H9 (cell line): ENCODE results near the gene HM13. TPM values are rescaled to one million over a fixed set of nuclear protein-coding genes. Genes with fewer than 3 reads are reported as not detected.

ENCODE experiments used
- DNase-seq: peaks from one replicate; pipeline ENCODE4 v3.0.0-alpha.2; 2017
- H2AFZ ChIP-seq: one replicate; pipeline ENCODE4 v1.6.1; 2013; ENCODE audit warnings: mild to moderate bottlenecking, low read length, control low read depth, moderate library complexity
- H2AK5ac ChIP-seq: 2 replicates; pipeline ENCODE4 v1.6.1; 2013; ENCODE audit warnings: low read length, control low read depth, mixed read lengths; ENCODE audit not compliant: insufficient read length
- H2BK120ac ChIP-seq: one replicate; pipeline ENCODE4 v1.6.1; 2013; ENCODE audit warnings: low read depth, mild to moderate bottlenecking, low read length, control low read depth, inconsistent platforms; ENCODE audit not compliant: poor library complexity, severe bottlenecking
- H2BK12ac ChIP-seq: 2 replicates; pipeline ENCODE4 v1.6.1; 2013; ENCODE audit warnings: low read length, control low read depth, mixed read lengths, low read depth; ENCODE audit not compliant: insufficient read length
- H2BK15ac ChIP-seq: 2 replicates; pipeline ENCODE4 v1.6.1; 2013; ENCODE audit warnings: low read depth, low read length, control low read depth
- H2BK20ac ChIP-seq: one replicate; pipeline ENCODE4 v1.6.1; 2013; ENCODE audit warnings: low read depth, mild to moderate bottlenecking, low read length, control low read depth, inconsistent platforms; ENCODE audit not compliant: poor library complexity, severe bottlenecking
- H2BK5ac ChIP-seq: 2 replicates; pipeline ENCODE4 v1.6.1; 2013; ENCODE audit warnings: low read length, control low read depth, mixed read lengths; ENCODE audit not compliant: insufficient read length
- H3K14ac ChIP-seq: 2 replicates; pipeline ENCODE4 v1.6.1; 2013; ENCODE audit warnings: low read length, control low read depth; ENCODE audit not compliant: insufficient read depth
- H3K18ac ChIP-seq: 2 replicates; pipeline ENCODE4 v1.6.1; 2013; ENCODE audit warnings: low read depth, mild to moderate bottlenecking, mixed read lengths, low read length, control low read depth; ENCODE audit not compliant: insufficient read length
- H3K23ac ChIP-seq: 2 replicates; pipeline ENCODE4 v1.6.1; 2013; ENCODE audit warnings: low read length, control low read depth, mixed read lengths, low read depth; ENCODE audit not compliant: insufficient read length
- H3K23me2 ChIP-seq: 2 replicates; pipeline ENCODE4 v1.6.1; 2013; ENCODE audit warnings: low read depth, mild to moderate bottlenecking, mixed read lengths, low read length, control low read depth; ENCODE audit not compliant: insufficient read length, poor library complexity, severe bottlenecking
- H3K27ac ChIP-seq: 2 replicates; pipeline ENCODE4 v1.5.1; 2013; ENCODE audit warnings: low read length, control low read depth, mixed read lengths, low read depth; ENCODE audit not compliant: insufficient read length
- H3K27me3 ChIP-seq: 2 replicates; pipeline ENCODE4 v1.6.1; 2013; ENCODE audit warnings: low read length, control low read depth, inconsistent platforms; ENCODE audit not compliant: insufficient read depth
- H3K4ac ChIP-seq: 2 replicates; pipeline ENCODE4 v1.6.1; 2013; ENCODE audit warnings: low read depth, mild to moderate bottlenecking, control low read depth, inconsistent platforms, low read length, moderate library complexity
- H3K4me1 ChIP-seq: 2 replicates; pipeline ENCODE4 v1.6.1; 2013; ENCODE audit warnings: low read length, control low read depth, inconsistent platforms; ENCODE audit not compliant: insufficient read depth
- H3K4me2 ChIP-seq: 2 replicates; pipeline ENCODE4 v1.6.1; 2013; ENCODE audit warnings: low read length, control low read depth, mixed read lengths; ENCODE audit not compliant: insufficient read length, insufficient read depth
- H3K56ac ChIP-seq: 2 replicates; pipeline ENCODE4 v1.6.1; 2013; ENCODE audit warnings: low read depth, mild to moderate bottlenecking, mixed read lengths, low read length, control low read depth; ENCODE audit not compliant: insufficient read length
- H3K79me1 ChIP-seq: 2 replicates; pipeline ENCODE4 v1.6.1; 2013; ENCODE audit warnings: low read depth, mild to moderate bottlenecking, moderate library complexity, low read length, control low read depth, inconsistent platforms; ENCODE audit not compliant: insufficient read depth, poor library complexity, severe bottlenecking
- H3K79me2 ChIP-seq: 2 replicates; pipeline ENCODE4 v1.6.1; 2013; ENCODE audit warnings: low read length, control low read depth, inconsistent platforms; ENCODE audit not compliant: insufficient read depth
- H3K9ac ChIP-seq: 2 replicates; pipeline ENCODE4 v1.6.1; 2013; ENCODE audit warnings: low read length, control low read depth, mixed read lengths; ENCODE audit not compliant: insufficient read length; ENCODE audit errors: extremely low read depth
- H3K9me3 ChIP-seq: one replicate; pipeline ENCODE4 v1.6.1; 2013; ENCODE audit warnings: low read depth, low read length, inconsistent platforms; ENCODE audit not compliant: control insufficient read depth
- H3T11ph ChIP-seq: one replicate; pipeline ENCODE4 v1.6.1; 2013; ENCODE audit warnings: mild to moderate bottlenecking, low read length, control low read depth, inconsistent platforms
- H4K20me1 ChIP-seq: one replicate; pipeline ENCODE4 v1.6.1; 2013; ENCODE audit not compliant: control insufficient read depth, insufficient read length, insufficient read depth
- H4K5ac ChIP-seq: 2 replicates; pipeline ENCODE4 v1.6.1; 2013; ENCODE audit warnings: low read depth, mild to moderate bottlenecking, mixed read lengths, low read length, control low read depth; ENCODE audit not compliant: insufficient read length
- H4K8ac ChIP-seq: replicated peaks from 2 replicates; pipeline ENCODE4 v1.6.1; 2013; ENCODE audit warnings: low read length, control low read depth, mixed read lengths, low read depth; ENCODE audit not compliant: insufficient read length
- H4K91ac ChIP-seq: 2 replicates; pipeline ENCODE4 v1.6.1; 2013; ENCODE audit warnings: low read depth, mild to moderate bottlenecking, moderate library complexity, mixed read lengths, low read length, control low read depth; ENCODE audit not compliant: insufficient read length
- H3K27ac Mint-ChIP-seq, 3 experiments: 2 replicates in 2 of 3; 3 replicates in 1 of 3; pipeline ENCODE4 v1.8.0; 2020 to 2021; ENCODE audit warnings: mixed read lengths in 3 of 3, mild to moderate bottlenecking in 1 of 3, moderate library complexity in 1 of 3
- H3K27me3 Mint-ChIP-seq: 2 replicates; pipeline ENCODE4 v1.8.0; 2021; ENCODE audit warnings: low read depth, mild to moderate bottlenecking, moderate library complexity, mixed read lengths
- H3K36me3 Mint-ChIP-seq, 3 experiments: 2 replicates in 2 of 3; 3 replicates in 1 of 3; pipeline ENCODE4 v1.8.0; 2020 to 2021; ENCODE audit warnings: low read depth in 3 of 3, mixed read lengths in 3 of 3; ENCODE audit not compliant: insufficient read depth in 1 of 3
- H3K4me1 Mint-ChIP-seq, 2 experiments: 2 replicates each; pipeline ENCODE4 v1.8.0; 2020; ENCODE audit warnings: mixed read lengths in 2 of 2
- H3K4me3 Mint-ChIP-seq, 2 experiments: 2 replicates in 1 of 2; 3 replicates in 1 of 2; pipeline ENCODE4 v1.8.0; 2020 to 2021; ENCODE audit warnings: mild to moderate bottlenecking in 2 of 2, mixed read lengths in 2 of 2, moderate library complexity in 1 of 2
- H3K9me3 Mint-ChIP-seq, 2 experiments: 2 replicates in 1 of 2; 3 replicates in 1 of 2; pipeline ENCODE4 v1.8.0; 2020; ENCODE audit warnings: mild to moderate bottlenecking in 2 of 2, mixed read lengths in 2 of 2, moderate library complexity in 1 of 2
- CTCF ChIP-seq: fragments of 200-600 bp; sonication (generic); conservative IDR thresholded peaks from 3 replicates; pipeline ENCODE4 v1.8.0; 2021; ENCODE audit warnings: antibody characterized with exemption, mild to moderate bottlenecking
- WGBS: extraction: QIAGEN DNeasy Blood & Tissue Kit; methylation state at CpG from one replicate; pipeline ENCODE4 v1.1.7; 2013; ENCODE audit warnings: missing lambda C conversion rate, low lambda C conversion rate, mixed read lengths; ENCODE audit not compliant: insufficient read length; ENCODE audit errors: extremely low coverage; 5-methylcytosine and 5-hydroxymethylcytosine counted together
- total RNA-seq: library from RNA; stranded (reverse); gene quantifications from 2 replicates; pipeline ENCODE4 v1.2.1, GENCODE V29; 2021

Gene HM13
- total RNA-seq, 1 experiment from 2014 or later: 169 TPM

DNA sequence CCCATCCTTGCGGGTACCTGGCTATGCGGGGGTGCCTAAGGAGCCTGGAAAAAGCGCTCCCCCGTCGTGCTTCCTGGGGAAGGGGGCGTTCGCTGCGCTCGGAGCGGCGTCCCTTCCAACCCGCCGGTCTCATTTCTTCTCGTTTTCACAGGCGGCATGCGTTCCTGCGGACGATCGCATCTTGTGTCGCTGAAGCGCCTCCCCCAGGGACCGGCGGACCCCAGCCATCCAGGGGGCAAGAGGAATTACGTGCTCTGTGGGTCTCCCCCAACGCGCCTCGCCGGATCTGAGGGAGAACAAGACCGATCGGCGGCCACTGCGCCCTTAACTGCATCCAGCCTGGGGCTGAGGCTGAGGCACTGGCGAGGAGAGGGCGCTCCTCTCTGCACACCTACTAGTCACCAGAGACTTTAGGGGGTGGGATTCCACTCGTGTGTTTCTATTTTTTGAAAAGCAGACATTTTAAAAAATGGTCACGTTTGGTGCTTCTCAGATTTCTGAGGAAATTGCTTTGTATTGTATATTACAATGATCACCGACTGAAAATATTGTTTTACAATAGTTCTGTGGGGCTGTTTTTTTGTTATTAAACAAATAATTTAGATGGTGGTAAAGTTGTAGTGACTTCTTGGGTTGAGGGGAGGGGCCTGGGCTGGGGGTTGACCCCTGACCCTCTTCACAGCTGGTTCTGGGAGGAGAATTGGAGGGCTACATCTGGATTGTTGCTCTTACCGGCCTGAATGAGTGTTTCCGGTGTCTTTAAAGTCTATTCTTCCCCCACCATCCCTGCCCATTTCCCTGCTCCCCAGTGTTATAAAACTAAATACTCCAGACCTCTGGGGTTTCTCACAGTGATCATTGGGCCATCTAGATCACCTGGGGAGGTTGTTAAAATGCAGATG is 91.9 kb downstream of the HM13 start:
- no peak overlapping the region for H3K23ac ChIP-seq

More for the DNA sequence above, 91.9 kb downstream of the HM13 start:
- H3K27ac Mint-ChIP-seq: peak overlapping the region; percentile 97 to 100 (median 98)
- Histone ChIP-seq H2BK15ac (no peak overlapping the region), H3K4me1 (peaks cover 5% of the 10 kb centered on the region; the same call in 1 of the 2 replicates), H2BK120ac (no peak overlapping the region), H3K27me3 (no peaks in the 10 kb centered on the region), H3K9ac (peak overlapping the region; percentile 78), H2BK5ac (no peak overlapping the region), H3K79me1 (no peaks in the 10 kb centered on the region), H3T11ph (no peak overlapping the region), H3K14ac (peak overlapping the region; percentile 85), H3K18ac (peak overlapping the region; percentile 77), H2AFZ (no peak overlapping the region), H3K4me2 (peak overlapping the region; percentile 57), H2AK5ac (no peak overlapping the region), H2BK20ac (no peak overlapping the region), H3K27ac (no peak overlapping the region), H4K20me1 (no peaks in the 10 kb centered on the region), H3K56ac (no peak overlapping the region), H3K23me2 (peaks cover 17% of the 10 kb centered on the region), H3K79me2 (peaks cover 4% of the 10 kb centered on the region; the same call in 1 of the 2 replicates), H4K5ac (no peak overlapping the region), H4K8ac (no peak overlapping the region), H2BK12ac (no peak overlapping the region), H3K4ac (no peak overlapping the region; the same call in 1 of the 2 replicates), H3K9me3 (no peaks in the 10 kb centered on the region), H4K91ac (no peak overlapping the region)
- H3K9me3 Mint-ChIP-seq: peaks cover 3% of the 10 kb centered on the region in 2 experiments; a peak in 2 of 5 replicates
- WGBS: no CpG with 5 or more reads among the region's 39 CpGs
- H3K27me3 Mint-ChIP-seq: peaks cover 2% of the 10 kb centered on the region
- peaks cover 6 to 22% (median 18%) of the 10 kb centered on the region in 3 experiments for H3K36me3 Mint-ChIP-seq
- TF ChIP-seq CTCF: no peak
- H3K4me3 Mint-ChIP-seq: peak overlapping the region; percentile 93 to 97
- peak; percentile 50 for DNase-seq
- peaks cover 37 to 47% of the 10 kb centered on the region in 2 experiments for H3K4me1 Mint-ChIP-seq
